Stimulated activated CD8-positive, alpha-beta memory T cell treated with anti-CD3 and anti-CD28 coated beads, Interleukin-12 subunit alpha, Interleukin-12 subunit beta, amount 100 ng/mL, for 24 hours (primary cell): ENCODE data around the gene KCTD14.
"Not testable (repeated sequence)": the region's sequence is repeated elsewhere in the genome, so short reads cannot be mapped to it uniquely, and the experiment has no call there.

Experiments used
- DNase-seq: peaks from one replicate; pipeline ENCODE4 v3.0.0-alpha.2; 2020; ENCODE audit errors: extremely low read depth

Gene KCTD14

DNA sequence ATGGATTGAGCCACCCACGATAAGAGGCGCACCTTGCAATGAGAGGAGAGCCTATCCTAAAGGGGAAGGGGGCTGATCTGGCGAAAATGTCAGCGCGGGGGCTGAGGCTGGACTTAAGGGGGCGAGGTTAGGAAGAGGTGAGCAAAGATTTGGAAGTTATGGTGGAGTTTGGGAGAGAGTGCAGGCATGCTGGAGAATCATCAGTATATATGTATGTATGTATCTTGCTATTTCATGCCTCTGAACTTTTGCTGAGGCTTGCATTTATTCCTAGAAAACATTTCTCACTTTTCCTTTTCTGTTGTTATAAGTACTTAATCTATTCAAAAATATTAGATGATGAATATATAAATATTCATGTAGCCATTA, 23.4 kb upstream of the KCTD14 start:
- DNase-seq, result no peak

DNA sequence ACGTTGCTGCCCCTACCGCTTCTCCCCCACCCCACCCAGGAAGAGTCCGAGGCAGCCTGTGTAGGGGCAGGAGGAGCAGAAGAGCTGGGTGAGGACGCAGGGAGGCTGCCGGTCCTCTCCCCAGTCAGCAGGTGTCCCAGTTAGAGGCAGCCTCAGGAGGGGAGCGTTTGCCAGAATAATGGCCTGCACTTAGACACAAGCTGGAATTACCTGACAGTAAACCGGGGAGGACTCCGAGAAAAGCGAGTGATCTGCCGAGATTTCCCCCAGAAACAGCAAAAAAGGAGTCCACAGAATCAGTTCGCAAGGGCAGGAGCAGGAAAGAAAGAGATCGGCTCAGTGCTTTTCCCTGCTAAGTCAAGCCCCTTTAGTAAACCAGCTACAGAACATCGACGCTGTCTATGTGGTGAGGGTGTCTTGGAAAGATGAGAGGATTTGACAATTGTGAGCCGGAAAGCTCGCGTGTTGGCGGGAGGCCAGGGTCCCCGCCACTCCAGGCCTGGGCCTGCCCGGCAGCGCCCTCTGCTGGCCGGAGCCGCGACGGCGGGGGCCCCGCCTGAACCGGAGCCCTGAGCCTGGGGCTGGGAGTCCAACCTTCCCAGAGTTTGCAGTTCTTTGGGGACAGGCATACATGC, 22.9 kb upstream of the KCTD14 start:
- DNase-seq, result peak; percentile 39

DNA sequence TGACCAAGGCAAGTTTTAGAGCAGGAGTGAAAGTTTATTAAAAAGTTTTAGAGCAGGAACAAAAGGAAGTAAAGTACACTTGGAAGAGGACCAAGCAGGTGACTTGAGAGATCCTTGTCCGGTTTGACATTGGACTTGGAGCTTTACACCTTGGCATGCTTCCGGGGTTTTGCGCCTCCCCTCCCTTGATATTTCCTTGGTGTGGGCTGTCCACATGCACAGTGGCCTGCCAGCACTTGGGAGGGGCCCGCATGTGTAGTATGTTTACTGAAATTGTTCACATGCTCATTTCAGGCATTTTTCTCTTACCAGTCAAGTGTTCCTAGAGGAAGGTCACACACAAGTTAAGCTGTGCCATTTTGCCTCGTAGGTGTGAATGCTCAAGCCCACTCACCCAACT, 21.6 kb upstream of the KCTD14 start:
- no peak for DNase-seq

DNA sequence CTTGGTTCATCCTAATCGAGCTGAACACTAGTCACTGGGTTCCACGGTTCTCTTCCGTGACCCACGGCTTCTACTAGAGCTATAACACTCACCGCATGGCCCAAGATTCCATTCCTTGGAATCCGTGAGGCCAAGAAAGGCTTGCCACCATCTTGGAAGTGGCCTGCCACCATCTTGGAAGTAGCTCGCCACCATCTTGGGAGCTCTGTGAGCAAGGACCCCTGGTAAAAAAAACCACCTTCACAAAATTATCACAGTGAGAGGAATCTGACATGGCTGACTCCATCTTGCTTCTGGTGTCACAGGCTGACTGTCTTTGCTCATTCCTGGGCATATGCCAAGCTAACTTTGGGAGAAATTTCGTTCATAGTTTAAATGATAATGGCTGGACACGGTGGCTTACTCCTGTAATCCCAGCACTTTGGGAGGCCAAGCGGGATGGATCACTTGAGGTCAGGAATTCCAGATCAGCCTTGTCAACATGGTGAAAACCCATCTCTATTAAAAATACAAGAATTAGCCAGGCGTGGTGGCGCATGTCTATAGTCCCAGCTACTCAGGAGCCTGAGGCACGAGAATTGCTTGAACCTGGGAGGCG, 18.9 kb upstream of the KCTD14 start:
- no peak for DNase-seq

DNA sequence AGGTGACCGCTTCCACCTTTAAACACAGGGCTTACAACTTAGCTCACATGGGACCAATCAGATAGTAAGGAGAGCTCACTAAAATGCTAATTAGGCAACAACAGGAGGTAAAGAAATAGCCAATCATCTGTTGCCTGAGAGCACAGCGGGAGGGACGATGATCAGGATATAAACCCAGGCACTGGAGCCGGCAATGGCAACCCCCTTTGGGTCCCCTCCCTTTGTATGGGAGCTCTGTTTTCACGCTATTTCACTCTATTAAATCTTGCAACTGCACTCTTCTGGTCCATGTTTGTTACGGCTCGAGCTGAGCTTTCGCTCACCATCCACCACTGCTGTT, 18.3 kb upstream of the KCTD14 start:
- DNase-seq, result not testable (repeated sequence)

DNA sequence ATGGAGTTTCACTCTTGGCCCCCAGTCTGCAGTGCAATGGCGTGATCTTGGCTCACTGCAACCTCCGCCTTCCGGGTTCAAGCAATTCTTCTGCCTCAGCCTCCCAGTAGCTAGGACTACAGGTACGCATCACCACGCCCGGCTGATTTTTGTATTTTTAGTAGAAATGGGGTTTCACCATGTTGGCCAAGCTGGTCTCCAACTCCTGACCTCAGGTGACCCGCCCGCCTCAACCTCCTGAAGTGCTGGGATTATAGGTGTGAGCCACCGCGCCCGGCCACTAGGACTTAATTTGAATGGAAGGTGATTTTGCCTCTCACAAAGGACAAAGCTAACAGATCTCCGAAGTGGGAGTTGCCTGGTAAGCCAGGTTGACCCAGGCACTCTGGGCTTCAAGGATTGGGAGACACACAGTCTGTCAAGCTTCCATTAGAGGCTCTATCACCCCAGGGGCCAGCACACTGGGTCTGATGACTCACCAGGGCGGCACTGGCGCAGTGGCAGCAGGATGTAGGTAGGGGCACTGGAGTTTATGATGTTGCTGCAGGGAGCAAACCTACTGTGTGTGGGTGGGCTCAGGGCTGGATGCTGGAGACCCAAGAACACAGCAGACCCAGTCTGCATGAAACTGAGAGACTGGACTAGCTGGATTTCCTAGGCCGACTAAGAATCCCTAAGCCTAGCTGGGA, 17.8 kb upstream of the KCTD14 start:
- DNase-seq, result no peak

DNA sequence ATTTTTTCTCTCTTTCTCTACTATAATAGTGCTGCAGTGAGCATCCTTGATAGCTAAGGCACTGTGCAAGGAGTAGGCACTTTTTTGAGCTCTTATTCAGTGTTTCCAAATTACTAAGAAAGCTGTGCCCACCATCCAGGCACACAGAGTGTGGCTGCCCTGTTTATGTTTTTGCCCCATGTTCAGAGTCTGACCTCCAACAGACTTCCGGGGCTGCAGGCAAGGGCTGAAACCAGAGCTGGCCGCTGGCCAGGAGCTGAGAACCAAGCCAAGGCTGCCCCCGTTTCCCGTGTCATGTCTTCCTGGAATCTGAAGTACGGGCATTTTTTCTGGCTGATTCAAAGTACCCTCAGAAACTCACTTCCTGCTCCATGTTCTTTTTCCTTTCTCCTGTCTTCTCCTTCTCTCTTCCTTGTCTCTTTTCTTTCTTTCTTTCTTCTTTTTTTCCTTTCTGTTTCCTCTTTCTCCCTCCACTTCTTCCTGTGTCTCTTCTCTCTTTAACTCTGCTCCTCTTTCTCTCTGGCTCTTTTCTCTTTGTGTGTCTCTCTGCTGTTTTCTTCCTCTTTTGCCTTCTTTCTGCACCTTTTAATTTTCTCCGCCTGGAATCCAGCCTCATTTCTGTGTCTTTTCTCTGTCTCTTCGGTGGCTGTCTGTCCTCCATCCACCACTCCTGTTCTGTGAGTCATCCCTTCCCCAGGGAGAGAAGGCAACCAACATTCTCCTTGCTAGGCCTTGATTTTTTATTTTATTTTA, 17.0 kb upstream of the KCTD14 start:
- no peak for DNase-seq

DNA sequence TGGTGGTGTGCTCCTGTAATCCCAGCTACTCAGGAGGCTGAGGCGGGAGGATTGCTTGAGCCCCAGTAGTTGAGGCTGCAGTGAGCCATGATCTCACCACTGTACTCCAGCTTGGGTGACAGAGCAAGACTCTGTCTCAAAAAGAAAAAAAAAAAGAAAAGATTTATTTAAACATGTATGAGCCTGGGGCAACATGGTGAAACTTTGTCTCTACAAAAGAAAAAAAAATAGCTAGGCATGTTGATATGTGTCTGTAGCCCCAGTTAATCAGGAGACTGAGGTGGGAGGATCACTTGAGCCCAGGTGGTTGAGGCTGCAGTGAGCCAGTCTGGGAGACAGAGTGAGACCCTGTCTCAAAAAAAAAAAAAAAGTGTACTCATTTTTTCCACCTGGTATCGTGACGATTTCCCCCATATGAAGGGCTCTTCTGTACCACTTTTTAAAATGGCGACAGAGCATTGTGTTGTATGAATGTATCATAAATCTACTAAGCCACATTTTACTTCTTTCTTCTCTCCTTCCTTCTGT, 16.4 kb upstream of the KCTD14 start:
- DNase-seq, result no peak

DNA sequence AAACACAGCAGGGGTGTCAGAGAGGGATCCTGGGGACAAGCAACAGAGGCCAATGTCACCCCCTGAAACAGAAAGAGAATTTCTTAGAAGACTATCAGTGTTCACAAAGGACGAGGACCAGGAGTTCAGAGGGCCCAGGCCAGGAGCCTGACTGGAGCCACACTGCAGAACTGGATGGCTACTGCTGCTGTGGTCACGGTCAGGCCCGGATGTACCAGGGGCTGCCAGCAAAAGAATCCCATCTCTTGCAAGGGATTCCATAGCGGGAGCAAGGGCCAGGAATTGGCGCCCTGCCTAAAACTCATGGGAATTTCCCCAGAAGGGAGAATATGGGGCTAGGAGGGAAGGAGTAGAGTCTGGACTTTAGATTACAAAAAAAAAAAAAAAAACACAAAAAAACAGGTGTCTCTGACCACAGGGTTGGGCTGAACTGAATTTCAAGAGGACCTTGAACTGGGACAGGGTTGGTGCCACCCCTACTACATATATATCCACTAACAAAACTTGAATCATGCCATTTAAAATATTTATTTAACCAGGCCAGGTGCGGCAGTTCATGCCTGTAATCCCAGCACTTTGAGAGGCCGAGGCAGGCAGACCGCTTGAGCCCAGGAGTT, 15.7 kb upstream of the KCTD14 start:
- no peak for DNase-seq

DNA sequence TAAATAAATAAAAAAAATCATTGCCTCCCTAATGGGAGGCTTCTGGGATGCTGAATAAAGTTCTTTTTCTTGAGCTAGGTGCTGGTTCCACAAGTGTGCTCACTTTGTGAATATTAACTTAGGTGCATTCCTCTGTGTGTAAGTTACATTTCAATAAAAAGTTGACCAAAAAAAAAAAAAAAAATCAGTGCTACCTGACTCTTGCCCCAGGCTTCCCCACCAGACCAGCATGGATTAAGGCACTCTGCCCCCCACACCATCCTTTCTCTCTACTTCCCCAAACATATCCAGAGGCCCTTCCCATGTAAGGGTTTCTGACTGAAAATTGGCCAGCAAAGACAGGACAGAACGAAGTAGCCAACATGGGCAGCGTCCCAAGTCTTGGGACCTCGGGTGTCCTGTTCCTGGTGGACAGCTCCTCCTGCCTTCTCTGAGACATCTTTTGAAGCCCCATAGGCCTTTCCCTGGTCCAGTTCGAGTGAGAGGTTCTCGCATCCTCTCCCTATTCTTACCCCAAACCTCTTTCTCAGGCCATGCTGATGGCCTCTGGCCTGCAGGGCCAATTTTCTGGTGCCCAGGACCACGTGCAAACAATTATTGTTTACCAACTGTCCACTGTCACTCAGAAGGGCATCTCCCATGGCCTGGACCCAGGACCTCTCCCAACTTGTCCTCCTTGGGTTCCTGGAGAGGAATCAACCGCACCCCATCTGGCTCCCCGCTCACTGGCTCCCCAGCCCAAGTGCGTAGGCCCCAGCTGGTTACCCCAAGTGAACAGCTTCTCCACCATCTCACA, 14.9 kb upstream of the KCTD14 start:
- no peak for DNase-seq

DNA sequence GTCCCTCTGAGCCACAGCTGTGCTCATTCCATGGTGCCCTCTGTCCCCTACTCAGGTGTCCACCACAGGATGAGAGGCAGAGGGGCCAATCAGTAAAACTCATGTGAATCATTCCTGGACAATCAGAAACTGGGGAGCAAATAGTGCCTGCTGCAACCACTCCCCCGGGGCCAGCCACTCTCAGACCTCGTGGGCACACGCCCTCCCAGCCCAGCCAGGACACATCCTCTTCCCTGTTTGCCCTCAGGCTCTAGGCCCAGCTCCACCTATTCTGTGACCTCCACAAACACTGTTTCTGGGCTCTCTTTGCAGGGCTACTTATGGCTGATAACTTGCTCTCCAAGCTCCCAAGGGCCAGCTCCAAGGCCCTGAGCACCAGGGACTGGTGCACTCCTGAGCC, 14.0 kb upstream of the KCTD14 start:
- no peak for DNase-seq

DNA sequence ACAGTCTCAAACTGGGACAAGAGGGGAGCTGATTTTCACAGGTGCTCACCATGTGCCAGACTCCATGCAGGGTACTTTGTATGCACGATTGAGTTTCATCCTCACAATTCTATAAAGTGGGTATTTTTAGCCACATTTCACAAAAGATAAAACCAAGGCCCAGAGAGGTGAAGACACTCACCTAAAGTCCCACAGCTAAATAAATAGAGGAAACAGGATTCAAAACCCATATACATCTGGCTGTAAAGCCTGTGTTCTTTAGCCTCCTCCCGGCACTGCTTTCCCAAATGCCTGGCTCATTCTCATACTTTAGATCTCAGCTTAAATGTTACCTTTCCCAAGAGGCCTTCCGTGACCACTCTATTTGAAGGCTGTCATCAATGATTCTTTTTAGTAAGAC, 13.2 kb upstream of the KCTD14 start:
- DNase-seq, result no peak

DNA sequence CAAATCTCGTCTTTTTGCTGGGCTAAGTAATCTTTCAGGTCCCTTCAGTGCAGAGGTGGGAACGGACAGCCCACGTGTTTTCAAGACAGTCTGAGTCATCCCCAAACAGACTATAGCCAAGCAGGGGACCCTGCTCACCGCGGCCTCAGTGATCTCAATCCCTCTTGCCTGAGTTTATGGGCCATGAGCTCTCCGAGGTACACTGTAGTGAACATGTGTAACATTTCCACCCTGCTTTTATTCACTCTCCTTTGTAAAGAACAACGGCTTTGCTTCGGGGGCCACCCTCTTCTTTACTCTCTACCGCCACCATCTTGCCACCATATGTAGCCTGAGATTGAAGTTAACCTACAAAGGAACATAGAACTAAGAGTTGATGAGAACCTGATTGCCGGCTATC, 11.5 kb upstream of the KCTD14 start:
- DNase-seq, result no peak

DNA sequence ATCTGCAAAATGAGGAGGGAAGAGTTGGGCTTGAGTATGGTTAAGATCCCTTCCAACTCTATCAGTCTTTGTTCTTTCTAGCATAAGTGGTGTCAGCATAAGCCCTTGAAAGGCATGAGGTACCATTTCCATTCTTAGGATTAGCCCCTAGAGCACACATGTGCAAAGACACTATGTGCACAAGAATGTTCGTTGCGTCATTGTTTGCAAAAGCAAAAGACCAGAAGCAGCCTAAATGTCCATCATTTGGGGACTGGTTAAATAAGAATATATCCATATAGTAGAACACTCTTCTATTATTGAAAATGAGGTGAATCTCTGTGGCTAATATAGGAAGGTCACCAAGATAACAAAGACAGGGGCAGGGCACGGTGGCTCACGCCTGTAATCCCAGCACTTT, 10.0 kb upstream of the KCTD14 start:
- no peak for DNase-seq

DNA sequence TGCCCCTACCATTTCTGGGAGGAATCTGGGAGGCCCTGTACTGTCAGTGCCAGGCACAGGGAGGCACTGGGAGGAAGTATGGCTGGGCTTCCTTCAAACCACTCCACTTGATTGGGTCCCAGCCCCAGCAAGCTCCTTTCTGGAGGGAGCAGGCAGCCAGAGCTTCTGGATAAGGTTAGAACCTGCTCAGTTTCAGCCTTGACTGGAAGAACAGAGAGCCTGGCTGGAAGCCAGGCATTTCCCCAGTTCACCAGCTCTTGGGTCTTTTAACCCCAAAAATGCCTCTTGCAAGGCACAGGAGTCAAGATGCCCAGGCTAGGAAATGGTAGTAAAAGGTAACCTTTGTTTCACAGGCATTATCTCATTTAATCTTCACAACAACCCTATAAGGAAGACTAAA, 9.0 kb upstream of the KCTD14 start:
- DNase-seq, result no peak

DNA sequence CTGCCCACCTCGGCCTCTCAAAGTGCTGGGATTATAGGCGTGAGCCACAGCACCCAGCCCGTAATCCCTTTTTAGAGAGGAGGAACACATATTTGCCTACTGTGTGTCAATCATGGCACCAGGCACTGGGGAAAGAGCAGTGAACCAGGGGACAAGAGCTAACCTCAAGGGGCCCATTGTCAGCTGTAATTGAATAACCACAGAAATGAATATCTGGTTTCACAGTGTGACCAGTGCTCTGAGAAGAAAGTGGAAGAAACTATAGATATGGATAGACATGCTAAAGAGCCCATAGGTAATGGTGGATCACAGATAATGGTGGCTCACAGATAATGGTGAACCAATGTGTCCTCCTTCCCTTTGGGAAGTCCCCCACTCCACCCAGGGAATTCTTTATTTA, 8.6 kb upstream of the KCTD14 start:
- no peak for DNase-seq

DNA sequence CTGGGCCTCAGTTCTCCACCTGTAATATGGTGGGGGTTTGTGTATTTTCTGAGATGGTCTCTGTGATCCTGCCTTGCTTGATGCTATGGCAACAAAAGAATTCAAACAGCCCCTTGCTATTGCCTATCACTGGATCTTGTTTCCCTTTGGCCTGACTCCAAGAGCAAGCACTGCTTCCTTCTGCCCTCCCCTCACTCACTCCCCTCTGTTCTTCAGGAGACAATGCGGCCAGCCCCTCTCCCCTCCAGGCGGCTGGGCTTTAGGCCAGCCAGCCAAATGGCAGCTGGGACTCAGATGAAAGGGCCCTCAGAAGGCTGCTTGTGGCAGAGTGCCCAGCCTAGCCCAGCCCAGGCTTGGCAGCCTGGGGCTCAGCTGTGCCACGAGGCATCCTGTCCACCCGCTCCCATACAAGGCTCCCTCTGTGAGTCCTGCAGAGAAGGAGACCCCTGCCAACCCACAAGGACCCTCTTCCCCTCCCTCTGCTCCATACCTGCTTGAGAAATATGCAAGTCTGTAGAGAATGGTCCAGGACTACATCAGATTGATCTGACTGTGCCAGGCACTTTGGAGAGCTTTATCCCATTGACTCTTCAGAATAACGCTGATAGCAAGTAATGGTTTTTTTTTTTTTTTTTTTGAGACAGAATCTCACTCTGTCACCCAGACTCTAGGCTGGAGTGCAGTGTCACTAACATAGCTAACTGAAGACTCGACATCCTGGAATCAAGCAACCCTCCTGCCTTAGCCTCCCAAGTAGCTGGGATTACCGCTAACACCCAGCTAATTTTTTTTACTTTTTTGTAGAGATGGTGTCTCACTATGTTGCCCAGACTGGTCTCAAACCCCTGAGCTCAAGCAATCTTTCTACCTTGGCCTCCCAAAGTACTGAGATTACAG, 7.6 kb upstream of the KCTD14 start:
- DNase-seq, result no peak

DNA sequence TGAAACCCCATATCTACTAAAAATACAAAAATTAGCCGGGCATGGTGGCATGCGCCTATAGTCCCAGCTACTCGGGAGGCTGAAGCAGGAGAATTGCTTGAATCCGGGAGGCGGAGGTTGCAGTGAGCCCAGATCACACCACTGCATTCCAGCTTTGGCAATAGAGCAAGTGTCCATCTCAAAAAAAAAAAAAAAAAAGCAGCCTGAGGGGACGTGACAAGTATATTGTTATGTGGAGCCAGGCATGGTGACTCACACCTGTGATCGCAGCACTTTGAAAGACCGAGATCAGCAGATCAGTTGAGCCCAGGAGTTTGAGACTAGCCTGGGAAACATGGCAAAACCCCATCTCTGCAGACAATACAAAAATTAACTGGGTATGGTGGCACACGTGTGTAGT, 5.3 kb upstream of the KCTD14 start:
- DNase-seq, result not testable (repeated sequence)

DNA sequence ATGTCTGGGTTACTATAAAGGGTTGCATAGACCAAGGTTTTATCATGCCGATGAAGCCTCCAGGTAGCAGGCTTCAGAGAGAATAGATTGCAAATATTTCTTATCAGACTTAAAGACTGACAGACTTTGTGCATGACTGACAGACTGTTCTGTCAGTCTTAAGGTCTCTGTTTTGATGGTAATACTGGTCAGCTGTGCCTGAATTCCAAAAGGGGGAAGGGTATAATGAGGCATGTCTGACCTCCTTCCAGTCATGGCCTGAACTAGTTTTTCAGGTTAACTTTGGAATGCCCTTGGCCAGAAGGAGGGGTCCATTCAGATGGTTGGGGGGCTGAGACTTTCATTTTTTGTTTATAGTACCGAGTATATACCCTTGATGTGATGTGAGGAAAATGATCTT, 4.7 kb upstream of the KCTD14 start:
- DNase-seq, result no peak

DNA sequence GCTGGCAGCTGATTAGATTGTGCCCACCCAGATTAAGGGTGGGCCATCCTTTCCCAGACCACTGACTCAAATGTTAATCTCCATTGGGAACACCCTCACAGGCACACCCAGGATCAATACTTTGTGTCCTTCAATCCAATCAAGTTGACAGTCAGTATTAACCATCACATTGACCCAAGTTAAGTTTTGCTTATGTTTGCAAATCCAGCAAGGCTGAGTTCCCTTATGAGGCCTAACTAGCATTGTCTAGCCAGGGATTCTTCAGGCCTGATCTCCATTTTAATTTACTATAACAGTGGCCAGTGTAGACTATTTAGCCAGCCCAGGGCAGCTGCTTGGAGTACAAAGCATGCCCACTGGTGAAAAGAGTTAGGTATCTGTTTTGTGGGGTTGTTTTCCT, 2.3 kb upstream of the KCTD14 start:
- DNase-seq, result no peak
